CD8-positive, alpha-beta memory T cell (primary cell): ENCODE results near the gene NKG7. TPM values are rescaled to one million over a fixed set of nuclear protein-coding genes. Genes with fewer than 3 reads are reported as not detected.

Source experiments
- CTCF ChIA-PET: fragments of 350-600 bp; sonication (Branson Sonifier 250); formaldehyde crosslinking; loops from one replicate; lab custom pipeline; 2021; ENCODE audit warnings: antibody characterized with exemption; lab: Charles Lee
- POLR2A ChIA-PET: fragments of 350-600 bp; sonication (Branson Sonifier 250); formaldehyde crosslinking; loops from one replicate; lab custom pipeline; 2021; ENCODE audit warnings: antibody characterized with exemption; lab: Charles Lee
- DNase-seq, 5 donors: peaks; one replicate each; pipeline versions ENCODE4 v3.0.0 to v3.0.0-alpha.2; 2020 to 2022; ENCODE audit warnings: mixed read lengths in 1 of 5
- H3K27ac ChIP-seq: one replicate; pipeline ENCODE4 v1.7.0; 2013; ENCODE audit warnings: low read depth, mild to moderate bottlenecking, low read length, moderate library complexity
- H3K27me3 ChIP-seq: 2 replicates; pipeline ENCODE4 v1.7.0; 2013; ENCODE audit warnings: low read length, mild to moderate bottlenecking; ENCODE audit not compliant: insufficient read depth, poor library complexity, severe bottlenecking
- H3K36me3 ChIP-seq: 2 replicates; pipeline ENCODE4 v1.7.0; 2013; ENCODE audit warnings: mild to moderate bottlenecking, low read length, moderate library complexity; ENCODE audit not compliant: insufficient read depth
- H3K4me1 ChIP-seq: 2 replicates; pipeline ENCODE4 v1.7.0; 2013; ENCODE audit warnings: mild to moderate bottlenecking, low read length, moderate library complexity; ENCODE audit not compliant: insufficient read depth
- H3K4me3 ChIP-seq: 2 replicates; pipeline ENCODE4 v1.7.0; 2013; ENCODE audit warnings: mild to moderate bottlenecking, low read length
- H3K9me3 ChIP-seq: 2 replicates; pipeline ENCODE4 v1.7.0; 2013; ENCODE audit warnings: mild to moderate bottlenecking, low read length
- H3K27ac Mint-ChIP-seq, 8 donors: one replicate each; pipeline ENCODE4 v1.8.0; 2020 to 2021; ENCODE audit warnings: mixed read lengths in 8 of 8, mild to moderate bottlenecking in 6 of 8, inconsistent platforms in 3 of 8, moderate library complexity in 3 of 8
- H3K27me3 Mint-ChIP-seq, 2 donors: one replicate each; pipeline ENCODE4 v1.8.0; 2020 to 2021; ENCODE audit warnings: mixed read lengths in 2 of 2, mild to moderate bottlenecking in 1 of 2, moderate library complexity in 1 of 2
- H3K36me3 Mint-ChIP-seq, 3 donors: one replicate each; pipeline ENCODE4 v1.8.0; 2020 to 2021; ENCODE audit warnings: mixed read lengths in 3 of 3, inconsistent platforms in 1 of 3, mild to moderate bottlenecking in 1 of 3
- H3K4me1 Mint-ChIP-seq, 3 donors: one replicate each; pipeline ENCODE4 v1.8.0; 2020 to 2021; ENCODE audit warnings: mixed read lengths in 3 of 3, inconsistent platforms in 1 of 3, mild to moderate bottlenecking in 1 of 3
- H3K4me3 Mint-ChIP-seq, 7 donors: one replicate each; pipeline ENCODE4 v1.8.0; 2020 to 2021; ENCODE audit warnings: mixed read lengths in 7 of 7, mild to moderate bottlenecking in 6 of 7, moderate library complexity in 4 of 7, inconsistent platforms in 2 of 7
- H3K9me3 Mint-ChIP-seq, 5 donors: one replicate each; pipeline ENCODE4 v1.8.0; 2020 to 2022; ENCODE audit warnings: mixed read lengths in 5 of 5, mild to moderate bottlenecking in 3 of 5, moderate library complexity in 2 of 5, inconsistent platforms in 1 of 5
- polyA plus RNA-seq: library from polyadenylated mRNA; unstranded; fragments of 300-500 nt; fragmentation: Illumina TruSeq; gene quantifications from one replicate; pipeline ENCODE4 v1.2.3, GENCODE V29; 2021
- total RNA-seq, 2 experiments: library from RNA; stranded (reverse); gene quantifications; one replicate each; pipeline ENCODE4 v1.2.3, GENCODE V29; 2021

The NKG7 gene
- total and polyA plus RNA-seq, 3 experiments from 2014 or later: 866 to 2,087 (median 901) TPM

DNA sequence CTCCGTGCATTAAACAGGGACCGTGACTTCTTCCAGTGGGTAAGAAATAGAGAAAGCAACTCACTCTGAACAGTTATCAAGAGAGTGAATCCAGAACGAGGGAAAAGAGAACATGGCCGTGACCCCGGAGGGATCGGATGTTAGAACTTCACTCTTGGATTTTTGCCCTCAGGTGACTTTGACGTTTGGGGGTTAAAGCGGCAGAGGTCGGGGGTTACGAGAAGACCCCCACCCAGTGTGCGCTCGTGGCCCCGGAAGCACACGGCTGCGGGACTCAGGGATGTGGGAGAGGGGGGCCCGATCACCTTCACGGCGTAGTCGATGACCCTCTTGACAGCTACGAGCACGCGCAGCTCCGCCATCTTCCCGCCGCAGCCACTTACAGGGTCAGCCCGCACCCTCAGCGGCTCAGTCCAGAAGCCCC, 6.5 kb downstream of the NKG7 start, which contains the start of gene ETFB:
ETFB (minus strand) TSS at position 424 of the 424 bp plus-strand sequence; CDS start at position 362, 62 bp downstream.
- H3K4me1 ChIP-seq: peaks cover 37% of the 10 kb centered on the region

DNA sequence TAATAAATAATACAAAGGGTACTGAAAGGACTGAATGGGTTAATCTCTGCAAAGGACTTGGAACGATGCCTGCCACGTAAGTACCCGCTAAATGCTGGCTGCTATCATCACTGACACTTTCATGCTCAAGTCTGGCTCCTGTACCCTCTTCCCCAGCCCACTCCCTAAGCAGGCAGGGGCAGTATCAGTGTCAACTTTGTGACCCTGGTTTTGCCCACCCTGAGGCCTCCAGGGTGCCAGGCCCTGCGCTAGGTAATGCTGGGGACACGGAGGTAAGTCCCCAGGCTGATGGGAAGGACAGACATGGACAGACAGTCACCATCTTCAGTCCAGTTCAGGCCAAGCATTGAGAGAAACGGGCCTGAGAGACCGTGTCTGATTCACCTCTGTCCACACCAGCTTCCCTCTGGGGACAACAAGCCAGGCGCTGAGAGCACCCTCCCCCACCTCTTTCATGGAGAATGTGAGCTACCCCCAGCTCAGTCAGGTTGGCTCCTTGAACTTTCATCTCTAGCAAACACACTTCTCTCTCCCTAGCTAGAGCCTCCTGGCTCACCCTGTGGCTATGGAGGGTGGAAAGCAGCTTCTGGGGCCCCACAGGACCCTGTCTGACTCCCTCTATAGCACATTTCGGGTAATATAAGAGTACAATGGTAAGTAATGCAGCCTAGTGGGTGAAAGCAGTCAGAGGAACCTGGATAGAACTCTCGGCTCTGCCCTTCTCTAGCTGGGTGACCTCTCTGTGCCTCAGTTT, 7.1 kb downstream of the NKG7 start:
- H3K27ac ChIP-seq: peak overlapping the region; percentile 94
- Mint-ChIP-seq H3K9me3 (no peaks in the 10 kb centered on the region), H3K27me3 (peaks cover 0 to 7% of the 10 kb centered on the region in 2 donors), H3K36me3 (peaks cover 0 to 16% (median 0%) of the 10 kb centered on the region in 3 donors), H3K4me1 (peaks cover 48 to 85% (median 59%) of the 10 kb centered on the region in 3 donors), H3K4me3 (peak overlapping the region; percentile 89 to 99 (median 95)), H3K27ac (peak overlapping the region; percentile 93 to 100 (median 99))
- no peaks in the 10 kb centered on the region for H3K27me3 ChIP-seq
- ChIA-PET CTCF (interaction anchor here (0.8 to 0.9 kb wide), 3 partner anchors 24 to 43 kb away, joined by 3 to 4 read pairs (median 4); no protein-coding TSS in a partner anchor), POLR2A (interaction anchor here (0.6 to 1.1 kb wide), 2 partner anchors 12 to 72 kb away, joined by 5 read pairs; no protein-coding TSS in a partner anchor)
- peaks cover 32% of the 10 kb centered on the region for H3K4me1 ChIP-seq
- DNase-seq: peak in 1 of 5 donors; percentile 43
- H3K4me3 ChIP-seq: peak overlapping the region; percentile 97
- H3K36me3 ChIP-seq: no peaks in the 10 kb centered on the region
- no peaks in the 10 kb centered on the region for H3K9me3 ChIP-seq

More for the DNA sequence above, 6.5 kb downstream of the NKG7 start, which contains the start of gene ETFB:
- Mint-ChIP-seq H3K27ac (peak within 1 kb of the TSS; percentile 93 to 100 (median 99)), H3K4me3 (peak within 1 kb of the TSS; percentile 89 to 99 (median 95)), H3K4me1 (peaks cover 54 to 88% (median 65%) of the 10 kb centered on the region in 3 donors), H3K36me3 (peaks cover 0 to 15% (median 0%) of the 10 kb centered on the region in 3 donors), H3K9me3 (no peaks in the 10 kb centered on the region), H3K27me3 (peaks cover 0 to 10% of the 10 kb centered on the region in 2 donors)
- POLR2A ChIA-PET: interaction anchor here (0.6 to 1.1 kb wide), 2 partner anchors 12 to 72 kb away, joined by 5 read pairs; no protein-coding TSS in a partner anchor
- no peak for DNase-seq
- H3K4me3 ChIP-seq: peak within 1 kb of the TSS; percentile 99
- H3K27ac ChIP-seq: peak within 1 kb of the TSS; percentile 94
- no peaks in the 10 kb centered on the region for H3K36me3 ChIP-seq
- no peaks in the 10 kb centered on the region for H3K27me3 ChIP-seq
- no peaks in the 10 kb centered on the region for H3K9me3 ChIP-seq
- CTCF ChIA-PET: interaction anchor here (0.9 kb wide), 2 partner anchors 28 to 42 kb away, joined by 3 to 4 read pairs; no protein-coding TSS in a partner anchor

DNA sequence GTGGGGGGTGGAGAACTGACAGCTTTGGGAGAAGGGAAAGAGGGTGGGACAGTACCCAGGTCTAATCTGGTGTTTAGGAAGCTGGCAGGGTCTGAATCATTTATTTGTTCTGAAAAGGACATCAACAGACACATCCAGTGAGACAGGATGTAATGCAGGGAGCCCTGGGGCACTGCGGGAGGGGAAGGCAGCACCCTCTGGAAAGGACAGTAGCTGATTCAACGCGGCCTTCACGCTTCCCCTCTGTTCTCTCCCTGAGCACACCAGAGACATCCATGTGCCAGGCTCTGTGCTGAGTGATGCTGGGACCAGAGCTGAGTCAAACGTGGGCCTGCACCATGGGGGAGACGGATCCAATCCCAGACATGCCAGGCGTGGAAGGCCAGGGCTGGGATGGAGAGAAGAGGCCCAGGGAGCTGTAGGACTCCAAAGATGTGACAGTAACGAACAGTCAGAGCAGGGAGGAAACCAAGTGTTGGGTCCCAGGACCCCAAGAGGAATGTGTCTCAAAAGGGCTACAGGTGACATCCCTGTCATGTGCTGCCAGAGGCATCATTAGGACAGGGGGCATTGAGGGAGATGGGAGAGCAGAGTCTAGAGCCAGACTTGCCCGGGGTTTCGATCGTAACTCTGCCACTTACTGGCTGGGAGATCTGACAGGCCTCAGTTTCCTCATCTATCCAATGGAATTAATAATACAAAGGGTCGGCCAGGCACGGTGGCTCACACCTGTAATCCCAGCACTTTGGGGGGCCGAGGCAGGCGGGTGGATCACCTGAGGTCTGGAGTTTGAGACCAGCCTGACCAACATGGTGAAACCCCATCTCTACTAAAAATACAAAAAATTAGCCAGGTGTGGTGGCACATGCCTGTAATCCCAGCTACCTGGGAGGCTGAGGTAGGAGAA, 8.0 kb downstream of the NKG7 start:
- Mint-ChIP-seq H3K27ac (peak overlapping the region in 7 of 8 donors; percentile 17 to 80 (median 66)), H3K4me1 (peaks cover 44 to 79% (median 54%) of the 10 kb centered on the region in 3 donors), H3K9me3 (no peaks in the 10 kb centered on the region), H3K27me3 (peaks cover 0 to 7% of the 10 kb centered on the region in 2 donors), H3K36me3 (peaks cover 0 to 17% (median 0%) of the 10 kb centered on the region in 3 donors), H3K4me3 (peak overlapping the region; percentile 12 to 85 (median 58))
- ChIA-PET CTCF (no interaction called here), POLR2A (no interaction called here)
- no peak for DNase-seq
- H3K9me3 ChIP-seq: no peaks in the 10 kb centered on the region
- H3K36me3 ChIP-seq: no peaks in the 10 kb centered on the region
- H3K4me3 ChIP-seq: no peak overlapping the region
- no peak overlapping the region for H3K27ac ChIP-seq
- no peaks in the 10 kb centered on the region for H3K27me3 ChIP-seq
- peaks cover 29% of the 10 kb centered on the region for H3K4me1 ChIP-seq

DNA sequence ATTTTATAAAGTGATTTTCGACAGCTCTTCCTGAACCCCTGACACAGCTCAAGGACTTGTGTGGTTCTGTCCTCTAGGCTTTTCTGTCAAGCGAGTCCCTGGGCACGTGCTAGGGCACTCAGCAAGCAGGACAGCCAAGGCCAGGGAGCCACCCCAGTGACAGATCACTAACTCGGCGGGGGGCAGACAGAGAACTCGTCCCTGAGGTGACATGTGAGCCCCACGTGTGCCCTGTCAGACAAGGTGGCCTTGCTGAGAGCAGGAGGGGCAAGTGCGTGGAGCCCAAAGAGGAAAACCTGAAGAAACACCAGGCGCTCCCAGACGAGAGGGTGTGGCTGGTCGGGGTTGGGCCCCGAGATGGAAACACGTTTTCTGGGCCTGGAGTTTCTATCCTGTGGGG, 11.2 kb downstream of the NKG7 start:
- CTCF ChIA-PET: interaction anchor here (0.7 kb wide), 1 partner anchor 1225 kb away, joined by 3 read pairs; no protein-coding TSS in a partner anchor

DNA sequence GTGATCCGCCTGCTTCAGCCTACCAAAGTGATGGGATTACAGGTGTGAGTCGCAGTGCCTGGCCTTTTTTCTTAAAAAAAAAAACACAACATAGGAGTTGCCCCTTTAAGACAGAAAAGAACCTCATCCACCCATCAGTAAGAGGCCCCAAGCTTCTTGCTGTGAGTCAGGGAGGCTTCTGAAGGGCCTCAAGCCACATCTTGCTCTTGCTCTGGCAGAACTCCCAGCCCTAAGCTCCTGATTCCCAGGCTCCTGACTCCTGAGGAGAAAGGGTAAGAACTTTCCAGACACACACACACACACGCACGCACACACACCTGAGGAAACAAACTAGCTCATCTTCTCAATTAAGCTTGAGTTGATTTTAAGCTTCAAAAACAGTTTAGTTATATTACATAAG, 13.2 kb downstream of the NKG7 start:
- Mint-ChIP-seq H3K36me3 (peaks cover 0 to 9% (median 0%) of the 10 kb centered on the region in 3 donors), H3K4me3 (no peak overlapping the region), H3K27me3 (peaks cover 0 to 4% of the 10 kb centered on the region in 2 donors), H3K9me3 (no peaks in the 10 kb centered on the region), H3K27ac (peak overlapping the region in 1 of 8 donors; percentile 61), H3K4me1 (peaks cover 25 to 54% (median 45%) of the 10 kb centered on the region in 3 donors)
- Histone ChIP-seq H3K9me3 (no peaks in the 10 kb centered on the region), H3K27ac (no peak overlapping the region), H3K36me3 (no peaks in the 10 kb centered on the region), H3K4me1 (peaks cover 19% of the 10 kb centered on the region), H3K4me3 (no peak overlapping the region), H3K27me3 (no peaks in the 10 kb centered on the region)
- ChIA-PET POLR2A (no interaction called here), CTCF (interaction anchor here (1.1 to 1.3 kb wide), 4 partner anchors 8 to 58 kb away, joined by 3 to 5 read pairs (median 4); partner anchors contain the start of gene SIGLEC10)
- DNase-seq: no peak

More for the DNA sequence above, 11.2 kb downstream of the NKG7 start:
- H3K27ac ChIP-seq: no peak overlapping the region
- H3K4me1 ChIP-seq: peaks cover 23% of the 10 kb centered on the region
- no peaks in the 10 kb centered on the region for H3K9me3 Mint-ChIP-seq
- H3K4me3 ChIP-seq: no peak overlapping the region
- DNase-seq: peak in 1 of 5 donors; percentile 39
- peak overlapping the region in 2 of 7 donors; percentile 26 to 36 for H3K4me3 Mint-ChIP-seq
- peaks cover 29 to 56% (median 45%) of the 10 kb centered on the region in 3 donors for H3K4me1 Mint-ChIP-seq
- H3K36me3 ChIP-seq: no peaks in the 10 kb centered on the region
- POLR2A ChIA-PET: no interaction called here
- no peak overlapping the region for H3K27ac Mint-ChIP-seq
- no peaks in the 10 kb centered on the region for H3K9me3 ChIP-seq
- peaks cover 0 to 9% (median 0%) of the 10 kb centered on the region in 3 donors for H3K36me3 Mint-ChIP-seq
- H3K27me3 Mint-ChIP-seq: peaks cover 0 to 5% of the 10 kb centered on the region in 2 donors
- no peaks in the 10 kb centered on the region for H3K27me3 ChIP-seq

DNA sequence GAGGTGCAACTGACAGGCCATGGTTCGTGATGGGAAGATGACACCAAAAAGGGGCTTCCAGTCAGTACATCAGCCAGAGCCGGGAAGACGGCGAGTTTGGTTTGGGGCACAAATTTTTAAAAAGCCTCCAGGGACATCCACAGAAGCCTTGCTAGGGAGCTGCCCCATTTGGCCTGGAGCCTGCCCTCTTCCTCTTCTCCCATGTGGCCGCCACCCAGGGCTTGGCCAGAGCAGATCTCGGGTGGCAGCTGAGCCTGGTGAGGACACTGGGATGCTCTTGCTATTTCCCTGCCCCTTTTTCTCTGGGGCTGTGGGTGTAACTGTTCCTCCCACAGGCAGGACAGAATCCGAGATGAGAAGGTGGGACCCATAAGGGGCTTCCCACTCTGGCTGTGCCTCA, 14.5 kb downstream of the NKG7 start:
- H3K9me3 ChIP-seq: no peaks in the 10 kb centered on the region
- Mint-ChIP-seq H3K27me3 (peaks cover 0 to 1% of the 10 kb centered on the region in 2 donors), H3K4me1 (peaks cover 14 to 43% (median 33%) of the 10 kb centered on the region in 3 donors), H3K9me3 (no peaks in the 10 kb centered on the region), H3K4me3 (no peak overlapping the region), H3K36me3 (peaks cover 0 to 11% (median 0%) of the 10 kb centered on the region in 3 donors), H3K27ac (peak overlapping the region in 2 of 8 donors; percentile 48 to 56)
- H3K4me3 ChIP-seq: no peak overlapping the region
- H3K36me3 ChIP-seq: no peaks in the 10 kb centered on the region
- no peak overlapping the region for H3K27ac ChIP-seq
- H3K27me3 ChIP-seq: no peaks in the 10 kb centered on the region
- DNase-seq: no peak
- POLR2A ChIA-PET: interaction anchor here (0.6 to 0.7 kb wide), 2 partner anchors 10 to 25 kb away, joined by 4 to 5 read pairs; no protein-coding TSS in a partner anchor
- peaks cover 17% of the 10 kb centered on the region for H3K4me1 ChIP-seq
- CTCF ChIA-PET: no interaction called here

DNA sequence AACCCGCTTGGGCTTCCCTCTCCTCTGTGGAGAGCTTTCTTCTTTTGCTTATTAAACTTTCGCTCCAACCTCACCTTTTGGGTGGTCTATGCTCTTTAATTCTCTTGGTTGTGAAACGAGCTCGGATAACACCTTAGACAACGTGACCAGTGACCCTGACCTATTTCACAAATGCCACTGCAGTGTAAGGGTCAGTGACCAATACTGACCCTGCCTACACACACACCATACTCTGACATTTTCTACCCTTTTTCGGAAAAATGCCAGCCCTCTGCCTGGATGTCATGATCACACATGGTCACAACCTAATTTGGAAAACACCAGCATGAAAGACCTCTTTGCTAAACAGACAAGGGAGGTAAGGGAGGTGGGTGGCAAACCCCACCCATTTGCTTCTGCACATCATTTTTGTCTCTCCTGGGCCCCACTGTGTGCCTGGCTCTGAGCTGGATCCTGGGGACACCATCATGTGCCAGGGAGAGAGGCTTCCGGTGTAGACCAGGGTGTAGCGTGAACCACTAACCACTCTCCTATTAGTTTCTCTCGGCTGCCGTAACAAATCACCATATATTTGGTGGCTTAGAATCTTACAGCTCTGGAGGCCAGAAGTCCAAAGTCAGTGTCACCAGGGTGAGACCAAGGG, 16.2 kb downstream of the NKG7 start:
- peaks cover 3% of the 10 kb centered on the region for H3K36me3 ChIP-seq
- ChIA-PET POLR2A (no interaction called here), CTCF (no interaction called here)
- no peak overlapping the region for H3K4me3 Mint-ChIP-seq
- DNase-seq: no peak
- H3K27ac Mint-ChIP-seq: peak overlapping the region in 1 of 8 donors; percentile 35
- peaks cover 13% of the 10 kb centered on the region for H3K4me1 ChIP-seq
- no peaks in the 10 kb centered on the region for H3K27me3 ChIP-seq
- no peaks in the 10 kb centered on the region for H3K9me3 Mint-ChIP-seq
- no peak overlapping the region for H3K27ac ChIP-seq
- H3K9me3 ChIP-seq: no peaks in the 10 kb centered on the region
- H3K27me3 Mint-ChIP-seq: peaks cover 0 to 1% of the 10 kb centered on the region in 2 donors
- H3K4me3 ChIP-seq: no peak overlapping the region
- peaks cover 3 to 23% (median 8%) of the 10 kb centered on the region in 3 donors for H3K36me3 Mint-ChIP-seq
- peaks cover 8 to 31% (median 21%) of the 10 kb centered on the region in 3 donors for H3K4me1 Mint-ChIP-seq
